ENCODE measurements around the gene HOXC9. TPM values are rescaled to one million over a fixed set of nuclear protein-coding genes. Genes with fewer than 3 reads are reported as not detected.

Gene HOXC9
- total RNA-seq, 1 experiment from 2014 or later = not detected

- TF ChIP-seq ZNF317 (CRISPR knock-in tag; IDR thresholded peaks at IDR 0.05; ENCODE audit: borderline replicate concordance, low read depth) (no peak), CBFB (CRISPR knock-in tag; IDR thresholded peaks at IDR 0.05; ENCODE audit: low read depth) (no peak), NFE2L1 (CRISPR knock-in tag; IDR thresholded peaks at IDR 0.05) (no peak), RORB (CRISPR knock-in tag; IDR thresholded peaks at IDR 0.05) (no peak), PRDM15 (CRISPR knock-in tag; IDR thresholded peaks at IDR 0.05) (no peak), CREB1 (CRISPR knock-in tag; IDR thresholded peaks at IDR 0.05) (no peak)
Measured at GRCh38 chr12:54046809-54047159, 46.8 kb downstream of the HOXC9 start (continued).

GRCh38 chr12:54047160-54047963 lies 47.4 kb downstream of the HOXC9 start:
- peak; percentile 38 for DNase-seq (ENCODE audit: low spot score)
- H3K4me1 Mint-ChIP-seq = peaks cover 32% of the 10 kb centered on the region
- POLR2A ChIA-PET = interaction anchor here (0.5 kb wide), 1 partner anchor 109 kb away, joined by 4 read pairs; the partner anchor contains the start of gene HOXC13

GRCh38 chr12:54047964-54048303 lies 48.0 kb downstream of the HOXC9 start:
- Mint-ChIP-seq H3K4me3 (peak overlapping the region; percentile 41), H3K36me3 (no peaks in the 10 kb centered on the region), H3K4me1 (peaks cover 36% of the 10 kb centered on the region), H3K9me3 (no peaks in the 10 kb centered on the region), H3K27ac (no peak overlapping the region), H3K27me3 (ENCODE audit: low read depth) (peaks cover 100% of the 10 kb centered on the region)
- ATAC-seq (no peak), DNase-seq (ENCODE audit: low spot score) (no peak)
- ChIA-PET POLR2A (no interaction called here), CTCF (interaction anchor here (0.6 to 0.9 kb wide), 2 partner anchors 16 to 40 kb away, joined by 3 read pairs; no protein-coding TSS in a partner anchor)
- no peak for TF ChIP-seq ATF3 (CRISPR knock-in tag; conservative IDR thresholded peaks at IDR 0.05)
- TF ChIP-seq ZBTB21 (CRISPR knock-in tag; IDR thresholded peaks at IDR 0.05; ENCODE audit: borderline replicate concordance) = no peak
- no peak for TF ChIP-seq E2F1 (CRISPR knock-in tag; IDR thresholded peaks at IDR 0.05)
- TF ChIP-seq E2F5 (CRISPR knock-in tag; IDR thresholded peaks at IDR 0.05) = no peak
- TF ChIP-seq PRDM15 (CRISPR knock-in tag; IDR thresholded peaks at IDR 0.05) = no peak
- no peak for TF ChIP-seq ZNF671 (CRISPR knock-in tag; IDR thresholded peaks at IDR 0.05)

More at GRCh38 chr12:54047160-54047963, 47.4 kb downstream of the HOXC9 start:
- TF ChIP-seq TP53 (CRISPR knock-in tag; IDR thresholded peaks at IDR 0.05) = no peak
- TF ChIP-seq MAX (CRISPR knock-in tag; IDR thresholded peaks at IDR 0.05) = no peak
- no peak for TF ChIP-seq NFATC4 (CRISPR knock-in tag; IDR thresholded peaks at IDR 0.05)
- TF ChIP-seq NR2C2 (CRISPR knock-in tag; IDR thresholded peaks at IDR 0.05) = no peak
- no peak for TF ChIP-seq OVOL2 (CRISPR knock-in tag; IDR thresholded peaks at IDR 0.05; ENCODE audit: borderline replicate concordance)
- TF ChIP-seq TEAD1 (CRISPR knock-in tag; IDR thresholded peaks at IDR 0.05) = no peak
- no peak for TF ChIP-seq SMAD3 (CRISPR knock-in tag; IDR thresholded peaks at IDR 0.05; ENCODE audit: borderline replicate concordance)
- no peak for TF ChIP-seq IRF2 (CRISPR knock-in tag; IDR thresholded peaks at IDR 0.05; ENCODE audit: borderline replicate concordance, low read depth)
- no peak for TF ChIP-seq MLX (CRISPR knock-in tag; IDR thresholded peaks at IDR 0.05)
- no peak for TF ChIP-seq ZNF121 (CRISPR knock-in tag; IDR thresholded peaks at IDR 0.05)
- no peak for TF ChIP-seq CBFB (CRISPR knock-in tag; IDR thresholded peaks at IDR 0.05; ENCODE audit: low read depth)
- no peak for TF ChIP-seq NR1H2 (CRISPR knock-in tag; IDR thresholded peaks at IDR 0.05)
- TF ChIP-seq CDX4 (CRISPR knock-in tag; IDR thresholded peaks at IDR 0.05; ENCODE audit: borderline replicate concordance) = no peak
- Mint-ChIP-seq H3K4me3 (peak overlapping the region; percentile 54), H3K27ac (no peak overlapping the region), H3K27me3 (ENCODE audit: low read depth) (peaks cover 100% of the 10 kb centered on the region), H3K36me3 (no peaks in the 10 kb centered on the region), H3K9me3 (no peaks in the 10 kb centered on the region)
- peak; percentile 44 for ATAC-seq
- CTCF ChIA-PET = interaction anchor here (0.9 to 1.0 kb wide), 2 partner anchors 9 to 15 kb away, joined by 4 to 9 read pairs; no protein-coding TSS in a partner anchor

Data from WTC11 (cell line).